Osteocyte (in vitro differentiated cells): ENCODE measurements around the gene CD48. TPM values are rescaled to one million over a fixed set of nuclear protein-coding genes. Genes with fewer than 3 reads are reported as not detected.

ENCODE experiments used
- DNase-seq: peaks from one replicate; pipeline ENCODE4 v3.0.0; 2021; ENCODE audit warnings: mixed read lengths; ENCODE audit not compliant: unreplicated experiment; ENCODE audit errors: extremely low spot score
- H3K27ac Mint-ChIP-seq: one replicate; pipeline ENCODE4 v1.8.0; 2021; ENCODE audit warnings: mild to moderate bottlenecking, mixed read lengths; ENCODE audit not compliant: unreplicated experiment
- H3K27me3 Mint-ChIP-seq: one replicate; pipeline ENCODE4 v1.8.0; 2021; ENCODE audit warnings: mixed read lengths; ENCODE audit not compliant: unreplicated experiment
- H3K36me3 Mint-ChIP-seq: one replicate; pipeline ENCODE4 v1.8.0; 2021; ENCODE audit warnings: mixed read lengths; ENCODE audit not compliant: unreplicated experiment
- H3K4me1 Mint-ChIP-seq: one replicate; pipeline ENCODE4 v1.8.0; 2021; ENCODE audit warnings: mixed read lengths; ENCODE audit not compliant: unreplicated experiment
- H3K4me3 Mint-ChIP-seq: one replicate; pipeline ENCODE4 v1.8.0; 2021; ENCODE audit warnings: mild to moderate bottlenecking, moderate library complexity, mixed read lengths; ENCODE audit not compliant: unreplicated experiment
- H3K9me3 Mint-ChIP-seq: one replicate; pipeline ENCODE4 v1.8.0; 2021; ENCODE audit warnings: mixed read lengths; ENCODE audit not compliant: unreplicated experiment
- CTCF ChIP-seq: fragments of 200-600 bp; sonication (generic); IDR thresholded peaks from 2 replicates; pipeline ENCODE4 v1.5.0; 2021; ENCODE audit warnings: antibody characterized with exemption, mild to moderate bottlenecking, moderate library complexity
- total RNA-seq: library from RNA; stranded (reverse); gene quantifications from 2 replicates; pipeline ENCODE4 v1.2.1, GENCODE V29; 2021

The CD48 gene
- total RNA-seq, 1 donor from 2014 or later: not detected

- no peak for TF ChIP-seq CTCF
Observed at GRCh38 chr1:160644399-160644798, 67.2 kb downstream of the CD48 start.

GRCh38 chr1:160643138-160643537 is 68.5 kb downstream of the CD48 start:
- no peaks in the 10 kb centered on the region for H3K9me3 Mint-ChIP-seq
- H3K4me3 Mint-ChIP-seq: no peak overlapping the region
- DNase-seq: no peak
- H3K27ac Mint-ChIP-seq: no peak overlapping the region
- no peaks in the 10 kb centered on the region for H3K4me1 Mint-ChIP-seq
- no peaks in the 10 kb centered on the region for H3K36me3 Mint-ChIP-seq
- TF ChIP-seq CTCF: no peak
- no peaks in the 10 kb centered on the region for H3K27me3 Mint-ChIP-seq

More at GRCh38 chr1:160644399-160644798, 67.2 kb downstream of the CD48 start:
- H3K27me3 Mint-ChIP-seq: no peaks in the 10 kb centered on the region
- no peaks in the 10 kb centered on the region for H3K4me1 Mint-ChIP-seq
- no peak for DNase-seq
- no peaks in the 10 kb centered on the region for H3K36me3 Mint-ChIP-seq
- H3K9me3 Mint-ChIP-seq: no peaks in the 10 kb centered on the region
- no peak overlapping the region for H3K27ac Mint-ChIP-seq
- no peak overlapping the region for H3K4me3 Mint-ChIP-seq

GRCh38 chr1:160642281-160642644 is 69.4 kb downstream of the CD48 start:
- no peak for DNase-seq
- Mint-ChIP-seq H3K4me3 (no peak overlapping the region), H3K4me1 (no peaks in the 10 kb centered on the region), H3K9me3 (no peaks in the 10 kb centered on the region), H3K27ac (no peak overlapping the region), H3K27me3 (no peaks in the 10 kb centered on the region), H3K36me3 (no peaks in the 10 kb centered on the region)
- TF ChIP-seq CTCF: no peak

GRCh38 chr1:160641323-160642280 is 70.0 kb downstream of the CD48 start:
- Mint-ChIP-seq H3K27ac (no peak overlapping the region), H3K4me1 (no peaks in the 10 kb centered on the region), H3K4me3 (no peak overlapping the region), H3K9me3 (no peaks in the 10 kb centered on the region), H3K36me3 (no peaks in the 10 kb centered on the region), H3K27me3 (no peaks in the 10 kb centered on the region)
- DNase-seq: no peak
- no peak for TF ChIP-seq CTCF

- DNase-seq: no peak
- no peaks in the 10 kb centered on the region for H3K4me1 Mint-ChIP-seq
- no peaks in the 10 kb centered on the region for H3K36me3 Mint-ChIP-seq
Observed at GRCh38 chr1:160640359-160641123, 71.1 kb downstream of the CD48 start.

More at GRCh38 chr1:160640359-160641123, 71.1 kb downstream of the CD48 start:
- Mint-ChIP-seq H3K4me3 (no peak overlapping the region), H3K27ac (no peak overlapping the region), H3K27me3 (no peaks in the 10 kb centered on the region), H3K9me3 (no peaks in the 10 kb centered on the region)
- TF ChIP-seq CTCF: no peak
